GM18951 (cell line): ENCODE measurements around the gene TPRA1.

ENCODE experiments used
- POLR2A ChIP-seq: IDR thresholded peaks from 4 replicates; pipeline ENCODE4 v1.6.1; 2011; ENCODE audit warnings: mild to moderate bottlenecking; ENCODE audit not compliant: insufficient read length, insufficient read depth; ENCODE audit errors: extremely low read depth
- in situ Hi-C: fragments of 300-500 bp; cut with MboI; formaldehyde crosslinking; loops from one replicate; pipeline ENCODE4 v1.12.0; 2022; ENCODE audit warnings: low sequenced_read_pairs, mixed read lengths, inconsistent platforms; ENCODE audit not compliant: unreplicated experiment

TPRA1 gene

DNA sequence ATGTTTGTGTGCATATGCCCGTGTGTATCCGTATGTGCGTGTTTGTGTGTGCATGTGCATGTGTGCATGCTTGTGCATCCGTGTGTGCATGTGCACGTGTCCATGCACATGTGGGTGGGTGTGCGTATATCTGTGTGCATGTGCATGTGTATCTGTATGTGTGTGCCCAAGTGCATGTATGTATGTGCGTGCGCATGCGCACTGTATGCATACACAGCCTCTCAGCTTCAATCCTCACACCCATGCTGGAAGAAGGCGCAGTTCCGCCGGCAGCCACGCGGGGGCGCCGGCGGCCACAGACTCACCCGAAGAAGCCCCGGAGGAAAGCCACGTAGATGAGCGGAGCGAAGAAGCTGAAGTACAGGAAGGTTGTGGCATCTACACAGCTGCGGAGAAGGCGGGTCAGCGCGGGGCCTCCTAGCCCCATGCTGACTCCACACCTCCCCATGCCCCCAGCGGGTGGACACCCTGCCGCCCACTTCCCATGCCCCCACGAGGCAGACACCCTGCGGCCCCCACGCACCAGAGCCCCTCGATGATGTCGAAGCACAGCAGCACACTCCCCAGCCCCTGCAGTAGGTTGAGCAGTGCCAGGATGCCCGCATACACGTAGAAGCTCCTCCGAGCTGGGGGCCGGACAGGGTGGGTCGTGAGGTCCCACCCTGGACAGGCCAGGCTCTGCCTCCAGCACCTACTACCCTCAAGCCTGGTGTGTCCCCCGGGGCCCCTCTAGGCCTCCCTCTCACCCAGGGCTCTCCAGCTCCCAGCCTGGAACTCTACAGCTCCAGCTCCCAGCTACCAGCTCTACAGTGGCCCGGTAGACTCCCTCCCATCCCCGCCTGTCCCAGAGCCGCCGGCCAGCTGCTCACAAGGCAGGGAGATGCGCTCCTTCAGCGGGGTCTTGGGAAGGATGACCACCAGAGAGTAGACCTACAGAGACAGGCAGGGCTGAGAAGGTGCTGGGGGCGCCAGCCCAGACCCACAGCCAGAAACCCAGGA, 15.4 kb downstream of the TPRA1 start:
- in situ Hi-C loops = no loop called here

GRCh38 chr3:127573912-127574311, 16.6 kb downstream of the TPRA1 start:
- in situ Hi-C loops = no loop called here
- no peak for TF ChIP-seq POLR2A

More for the DNA sequence above, 15.4 kb downstream of the TPRA1 start:
- TF ChIP-seq POLR2A = no peak

DNA sequence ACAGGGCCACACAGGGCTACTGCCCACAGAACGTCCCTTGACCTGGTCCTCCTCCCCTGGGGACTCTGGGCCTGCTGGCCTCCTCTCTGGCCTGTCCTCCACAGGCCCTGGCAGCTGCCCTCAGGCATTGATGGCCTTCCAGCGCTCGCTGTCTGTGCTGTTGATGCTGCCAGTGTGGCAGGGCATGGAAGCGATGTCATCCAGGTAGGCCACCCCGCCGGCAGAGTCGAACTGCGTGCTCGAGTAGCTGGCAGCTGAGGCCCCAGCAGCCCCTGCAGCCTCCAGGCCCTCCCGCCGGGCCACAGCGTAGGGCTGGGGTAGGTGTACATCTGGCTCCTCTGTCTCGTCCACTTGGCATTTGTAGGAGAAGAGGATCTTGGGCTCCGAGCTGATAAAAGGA, 17.1 kb downstream of the TPRA1 start:
- in situ Hi-C loops = no loop called here
- TF ChIP-seq POLR2A = no peak

DNA sequence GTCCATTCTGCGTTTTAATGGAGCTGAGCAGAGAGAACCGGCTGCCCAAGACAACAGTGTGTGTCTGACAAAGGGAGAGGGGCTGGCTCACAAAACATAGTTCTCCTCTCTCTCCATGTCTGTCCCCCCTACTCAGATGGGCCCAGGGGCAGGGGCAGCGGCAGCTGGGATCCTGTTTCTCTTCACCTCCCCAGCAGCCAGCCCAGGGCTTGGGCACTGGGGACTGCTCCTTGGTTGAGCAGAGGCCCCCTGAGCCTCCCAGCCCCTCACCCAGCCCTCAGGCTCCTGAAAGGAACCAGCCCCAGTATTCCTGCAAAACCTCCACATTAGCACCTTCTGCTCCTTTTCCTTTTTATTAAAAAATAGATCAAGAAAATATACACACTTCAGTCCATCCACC, 17.8 kb downstream of the TPRA1 start:
- in situ Hi-C loops = no loop called here
- no peak for TF ChIP-seq POLR2A

- in situ Hi-C loops = no loop called here
Measured at GRCh38 chr3:127572186-127572585, 18.3 kb downstream of the TPRA1 start.

DNA sequence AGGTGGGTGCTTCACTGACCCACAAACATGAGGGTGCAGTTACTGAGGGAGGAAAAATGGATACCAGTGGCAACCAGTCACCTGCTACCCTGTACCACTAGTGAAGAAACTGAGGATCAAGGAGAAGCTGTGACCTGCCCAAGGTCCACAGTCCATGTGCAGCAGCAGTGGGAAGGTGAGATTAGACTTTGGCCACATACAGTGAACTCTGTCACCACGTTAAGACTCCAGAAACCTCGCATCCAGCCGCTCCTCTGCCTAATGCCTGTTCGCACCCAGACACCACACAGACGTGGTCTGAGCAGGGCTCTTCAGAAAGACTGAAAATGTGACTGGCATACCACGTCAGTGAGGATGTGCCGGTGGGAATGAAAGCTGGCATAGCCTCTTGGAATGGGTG, 20.0 kb downstream of the TPRA1 start:
- in situ Hi-C loops = no loop called here
- no peak for TF ChIP-seq POLR2A

More at GRCh38 chr3:127572186-127572585, 18.3 kb downstream of the TPRA1 start:
- no peak for TF ChIP-seq POLR2A

- in situ Hi-C loops = no loop called here
- TF ChIP-seq POLR2A = no peak
Measured at GRCh38 chr3:127569160-127569559, 21.4 kb downstream of the TPRA1 start.

- TF ChIP-seq POLR2A = no peak
- in situ Hi-C loops = no loop called here
Measured at GRCh38 chr3:127568586-127568985, 21.9 kb downstream of the TPRA1 start.

DNA sequence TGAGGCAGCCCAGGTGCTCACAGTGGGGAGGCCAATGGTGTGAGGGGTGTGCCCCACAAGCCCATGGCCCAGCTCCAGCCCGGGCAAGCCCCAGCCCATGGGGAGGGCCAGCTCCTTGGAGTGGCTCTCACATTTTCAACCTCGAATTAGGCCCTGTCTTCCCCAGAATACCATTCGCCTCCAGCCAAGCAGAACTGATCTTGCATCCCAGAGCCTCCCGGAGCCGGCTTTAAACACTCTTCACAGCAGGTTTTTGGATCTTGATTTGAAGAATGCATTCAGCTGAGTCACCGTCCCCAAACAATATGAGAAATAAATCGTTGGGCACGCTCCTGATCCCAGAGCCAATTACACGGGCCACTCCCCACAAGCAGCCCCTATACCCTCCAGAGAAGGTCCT, 23.7 kb downstream of the TPRA1 start:
- no peak for TF ChIP-seq POLR2A
- in situ Hi-C loops = no loop called here

DNA sequence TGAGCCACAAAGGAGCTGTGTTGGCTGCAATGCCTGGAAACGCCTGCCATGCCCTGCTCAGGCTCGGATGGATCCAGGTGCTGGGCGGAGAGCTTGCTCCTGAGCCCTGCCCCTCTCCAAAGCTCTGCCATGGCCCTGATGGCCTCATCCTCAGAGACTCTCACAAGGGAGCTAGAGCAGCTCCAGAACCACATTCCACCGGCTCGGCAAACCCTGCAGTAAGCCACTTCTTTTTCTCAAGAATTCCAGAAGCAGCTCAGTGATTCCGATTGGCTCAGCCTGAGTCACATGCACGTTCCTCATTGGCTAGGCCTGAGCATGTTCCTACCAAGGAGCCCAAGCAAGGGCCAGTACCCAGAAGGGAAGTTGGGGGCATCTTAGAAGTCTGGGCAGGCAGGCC, 24.8 kb downstream of the TPRA1 start:
- in situ Hi-C loops = no loop called here
- TF ChIP-seq POLR2A = no peak

GRCh38 chr3:127560051-127560787, 30.3 kb downstream of the TPRA1 start:
- in situ Hi-C loops = no loop called here
- no peak for TF ChIP-seq POLR2A

DNA sequence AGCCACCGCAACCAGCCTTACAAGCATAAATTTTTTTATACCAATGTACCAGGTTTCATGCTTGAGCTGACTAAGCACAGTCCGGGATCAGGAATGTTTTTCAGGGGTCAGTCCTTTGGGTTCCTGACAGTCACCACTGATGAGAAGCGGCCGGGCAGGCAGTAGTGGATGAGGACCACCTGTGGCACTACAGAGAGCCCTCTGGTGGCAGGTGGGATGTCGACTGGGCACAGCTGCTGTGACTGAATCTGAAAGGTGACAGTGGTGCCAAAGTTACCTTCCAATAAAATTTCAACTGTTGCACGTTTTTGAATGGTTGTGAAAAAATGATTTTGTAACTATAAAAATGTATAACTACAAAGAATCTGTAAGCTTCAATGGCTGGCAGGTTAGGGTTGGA, 34.0 kb downstream of the TPRA1 start:
- in situ Hi-C loops = no loop called here
- TF ChIP-seq POLR2A = no peak

DNA sequence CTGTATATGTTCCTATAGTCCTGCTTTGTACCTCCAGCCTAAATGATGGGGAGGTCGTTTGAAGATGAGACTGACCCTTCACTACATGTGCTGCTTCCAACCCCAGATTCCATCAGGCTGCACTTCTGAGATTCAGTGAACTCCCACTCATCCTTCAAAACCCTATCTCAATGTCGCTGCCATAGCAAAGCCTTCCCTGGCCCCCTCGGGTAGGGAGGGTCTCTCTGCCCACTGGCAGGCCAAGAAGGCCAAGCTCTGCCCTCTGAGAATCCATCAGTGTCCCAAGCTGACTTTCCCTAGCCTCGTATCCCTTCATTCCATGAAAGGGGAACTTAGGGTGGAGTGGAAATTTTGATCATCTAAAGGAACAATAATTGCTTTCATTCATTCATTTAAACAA, 35.4 kb downstream of the TPRA1 start:
- TF ChIP-seq POLR2A = no peak
- in situ Hi-C loops = no loop called here
